ENCODE data around the gene UQCRH. TPM values are rescaled to one million over a fixed set of nuclear protein-coding genes. Genes with fewer than 3 reads are reported as not detected.
"Not testable (repeated sequence)": the region's sequence is repeated elsewhere in the genome, so short reads cannot be mapped to it uniquely, and the experiment has no call there.

UQCRH gene
- total RNA-seq, 4 donors from 2014 or later: 329 to 618 (median 564) TPM

GRCh38 chr1:46343705-46344104 lies 40.2 kb downstream of the UQCRH start:
- Histone ChIP-seq H3K27me3 (no peaks in the 10 kb centered on the region), H3K4me1 (peaks cover 4 to 34% (median 12%) of the 10 kb centered on the region in 3 donors), H3K4me3 (no peak overlapping the region), H3K27ac (no peak overlapping the region), H3K36me3 (peaks cover 0 to 66% (median 6%) of the 10 kb centered on the region in 3 donors), H3K9me3 (no peaks in the 10 kb centered on the region)
- intact Hi-C loops (cut with DNase I): loop anchor here (5.0 kb wide), 1 partner anchor 41 kb away; the partner anchor contains the start of genes LRRC41 and UQCRH
- WGBS, 2 donors: 74 to 91% methylated on average over 4 of the region's 4 CpGs
- no peak for DNase-seq
- TF ChIP-seq POLR2A (IDR thresholded peaks at IDR 0.05): no peak
- no peak for TF ChIP-seq CTCF (IDR thresholded peaks at IDR 0.05)

- Histone ChIP-seq H3K27ac (no peak overlapping the region), H3K4me3 (no peak overlapping the region), H3K9me3 (no peaks in the 10 kb centered on the region), H3K4me1 (peaks cover 4 to 30% (median 9%) of the 10 kb centered on the region in 3 donors), H3K27me3 (no peaks in the 10 kb centered on the region), H3K36me3 (peaks cover 0 to 74% (median 10%) of the 10 kb centered on the region in 3 donors)
- WGBS, 2 donors: 91 to 95% methylated on average over 3 of the region's 3 CpGs
- TF ChIP-seq CTCF (IDR thresholded peaks at IDR 0.05) (no peak), POLR2A (IDR thresholded peaks at IDR 0.05) (no peak)
- no peak for DNase-seq
- intact Hi-C loops (cut with DNase I): loop anchor here (5.0 kb wide), 1 partner anchor 42 kb away; the partner anchor contains the start of genes LRRC41 and UQCRH
Measured at GRCh38 chr1:46344481-46344880, 41.0 kb downstream of the UQCRH start.

GRCh38 chr1:46345281-46345680 lies 41.8 kb downstream of the UQCRH start:
- TF ChIP-seq POLR2A (IDR thresholded peaks at IDR 0.05) (no peak), CTCF (IDR thresholded peaks at IDR 0.05) (no peak)
- peaks cover 4 to 23% (median 7%) of the 10 kb centered on the region in 3 donors for H3K4me1 ChIP-seq
- H3K9me3 ChIP-seq: no peaks in the 10 kb centered on the region
- no peak overlapping the region for H3K27ac ChIP-seq
- H3K36me3 ChIP-seq: peaks cover 0 to 82% (median 18%) of the 10 kb centered on the region in 3 donors
- no peaks in the 10 kb centered on the region for H3K27me3 ChIP-seq
- DNase-seq: no peak
- no peak overlapping the region for H3K4me3 ChIP-seq
- intact Hi-C loops (cut with DNase I): no loop called here

GRCh38 chr1:46352363-46352762 lies 48.9 kb downstream of the UQCRH start:
- Histone ChIP-seq H3K36me3 (peaks cover 0 to 99% (median 54%) of the 10 kb centered on the region in 3 donors), H3K27ac (no peak overlapping the region), H3K27me3 (no peaks in the 10 kb centered on the region), H3K9me3 (no peaks in the 10 kb centered on the region), H3K4me3 (no peak overlapping the region), H3K4me1 (no peaks in the 10 kb centered on the region)
- 85 to 95% methylated on average over 2 of the region's 2 CpGs for WGBS, 2 donors
- TF ChIP-seq POLR2A (IDR thresholded peaks at IDR 0.05) (no peak), CTCF (IDR thresholded peaks at IDR 0.05) (no peak)
- no peak for DNase-seq
- intact Hi-C loops (cut with DNase I): no loop called here

GRCh38 chr1:46355920-46356319 lies 52.4 kb downstream of the UQCRH start:
- H3K27ac ChIP-seq; H3K4me3 ChIP-seq; DNase-seq; intact Hi-C loops (cut with DNase I); H3K9me3 ChIP-seq; H3K4me1 ChIP-seq; H3K27me3 ChIP-seq: not testable (repeated sequence)
- H3K36me3 ChIP-seq: peaks cover under 1 to 100% (median 60%) of the 10 kb centered on the region in 3 donors
- 93 to 98% methylated on average over 3 to 4 of the region's 5 CpGs for WGBS, 2 donors

GRCh38 chr1:46362158-46362557 lies 58.7 kb downstream of the UQCRH start:
- no peaks in the 10 kb centered on the region for H3K4me1 ChIP-seq
- TF ChIP-seq CTCF (IDR thresholded peaks at IDR 0.05): no peak
- no peak for TF ChIP-seq POLR2A (IDR thresholded peaks at IDR 0.05)
- H3K4me3 ChIP-seq: no peak overlapping the region
- H3K27ac ChIP-seq: no peak overlapping the region
- 91 to 94% methylated on average over 3 of the region's 3 CpGs for WGBS, 2 donors
- peaks cover 10 to 99% (median 32%) of the 10 kb centered on the region in 3 donors for H3K36me3 ChIP-seq
- intact Hi-C loops (cut with DNase I): no loop called here
- H3K27me3 ChIP-seq: no peaks in the 10 kb centered on the region
- DNase-seq: no peak
- no peaks in the 10 kb centered on the region for H3K9me3 ChIP-seq
